ENCODE data around the gene GCFC2. TPM values are rescaled to one million over a fixed set of nuclear protein-coding genes. Genes with fewer than 3 reads are reported as not detected.
"Not testable (repeated sequence)": the region's sequence is repeated elsewhere in the genome, so short reads cannot be mapped to it uniquely, and the experiment has no call there.

GCFC2 gene
- total RNA-seq, 1 donor from 2014 or later = 14.1 TPM

GRCh38 chr2:75688196-75688595 lies 22.5 kb downstream of the GCFC2 start:
- Histone ChIP-seq H3K9me3 (ENCODE audit: control insufficient read depth in 3 of 3, low read length in 3 of 3) (no peaks in the 10 kb centered on the region), H3K27me3 (ENCODE audit: control insufficient read depth in 3 of 3, insufficient read depth in 3 of 3, low read length in 3 of 3) (no peaks in the 10 kb centered on the region), H3K27ac (ENCODE audit: low read depth, low read length) (no peak overlapping the region), H3K36me3 (ENCODE audit: control insufficient read depth in 3 of 3, insufficient read depth in 3 of 3, low read length in 3 of 3) (peaks cover 12 to 54% (median 19%) of the 10 kb centered on the region in 3 donors), H3K9ac (ENCODE audit: low read depth in 1 of 3, low read length in 3 of 3) (no peak overlapping the region), H3K4me1 (ENCODE audit: control insufficient read depth in 3 of 3, insufficient read depth in 3 of 3, low read length in 3 of 3) (no peaks in the 10 kb centered on the region), H3K4me3 (ENCODE audit: low read length in 3 of 3) (no peak overlapping the region)

GRCh38 chr2:75683430-75683829 lies 27.3 kb downstream of the GCFC2 start:
- H3K36me3 ChIP-seq (ENCODE audit: control insufficient read depth in 3 of 3, insufficient read depth in 3 of 3, low read length in 3 of 3) = peaks cover 14 to 43% (median 19%) of the 10 kb centered on the region in 3 donors
- not testable (repeated sequence) for H3K4me3 ChIP-seq (ENCODE audit: low read length in 3 of 3); H3K4me1 ChIP-seq (ENCODE audit: control insufficient read depth in 3 of 3, insufficient read depth in 3 of 3, low read length in 3 of 3); H3K9me3 ChIP-seq (ENCODE audit: control insufficient read depth in 3 of 3, low read length in 3 of 3); H3K27ac ChIP-seq (ENCODE audit: low read depth, low read length); H3K27me3 ChIP-seq (ENCODE audit: control insufficient read depth in 3 of 3, insufficient read depth in 3 of 3, low read length in 3 of 3); H3K9ac ChIP-seq (ENCODE audit: low read depth in 1 of 3, low read length in 3 of 3)

- H3K4me3 ChIP-seq (ENCODE audit: low read length in 3 of 3) = no peak overlapping the region
- no peaks in the 10 kb centered on the region for H3K9me3 ChIP-seq (ENCODE audit: control insufficient read depth in 3 of 3, low read length in 3 of 3)
- no peak overlapping the region for H3K9ac ChIP-seq (ENCODE audit: low read depth in 1 of 3, low read length in 3 of 3)
- peaks cover 9 to 17% (median 14%) of the 10 kb centered on the region in 3 donors for H3K4me1 ChIP-seq (ENCODE audit: control insufficient read depth in 3 of 3, insufficient read depth in 3 of 3, low read length in 3 of 3)
- no peaks in the 10 kb centered on the region for H3K27me3 ChIP-seq (ENCODE audit: control insufficient read depth in 3 of 3, insufficient read depth in 3 of 3, low read length in 3 of 3)
- no peak overlapping the region for H3K27ac ChIP-seq (ENCODE audit: low read depth, low read length)
- H3K36me3 ChIP-seq (ENCODE audit: control insufficient read depth in 3 of 3, insufficient read depth in 3 of 3, low read length in 3 of 3) = peaks cover 8 to 28% (median 12%) of the 10 kb centered on the region in 3 donors
Observed at GRCh38 chr2:75680402-75680801, 30.3 kb downstream of the GCFC2 start.

- no peak overlapping the region for H3K4me3 ChIP-seq (ENCODE audit: low read length in 3 of 3)
- H3K27ac ChIP-seq (ENCODE audit: low read depth, low read length) = no peak overlapping the region
- no peaks in the 10 kb centered on the region for H3K9me3 ChIP-seq (ENCODE audit: control insufficient read depth in 3 of 3, low read length in 3 of 3)
- no peak overlapping the region for H3K9ac ChIP-seq (ENCODE audit: low read depth in 1 of 3, low read length in 3 of 3)
- H3K27me3 ChIP-seq (ENCODE audit: control insufficient read depth in 3 of 3, insufficient read depth in 3 of 3, low read length in 3 of 3) = no peaks in the 10 kb centered on the region
- H3K4me1 ChIP-seq (ENCODE audit: control insufficient read depth in 3 of 3, insufficient read depth in 3 of 3, low read length in 3 of 3) = peaks cover 9 to 17% (median 14%) of the 10 kb centered on the region in 3 donors
- peaks cover 6 to 23% (median 8%) of the 10 kb centered on the region in 3 donors for H3K36me3 ChIP-seq (ENCODE audit: control insufficient read depth in 3 of 3, insufficient read depth in 3 of 3, low read length in 3 of 3)
Observed at GRCh38 chr2:75679556-75679955, 31.2 kb downstream of the GCFC2 start.

- Histone ChIP-seq H3K4me3 (ENCODE audit: low read length in 3 of 3) (no peak overlapping the region), H3K27ac (ENCODE audit: low read depth, low read length) (peak overlapping the region; percentile 82), H3K9me3 (ENCODE audit: control insufficient read depth in 3 of 3, low read length in 3 of 3) (no peaks in the 10 kb centered on the region), H3K36me3 (ENCODE audit: control insufficient read depth in 3 of 3, insufficient read depth in 3 of 3, low read length in 3 of 3) (peaks cover 0 to 21% (median 5%) of the 10 kb centered on the region in 3 donors), H3K9ac (ENCODE audit: low read depth in 1 of 3, low read length in 3 of 3) (no peak overlapping the region), H3K4me1 (ENCODE audit: control insufficient read depth in 3 of 3, insufficient read depth in 3 of 3, low read length in 3 of 3) (peaks cover 9 to 17% (median 14%) of the 10 kb centered on the region in 3 donors), H3K27me3 (ENCODE audit: control insufficient read depth in 3 of 3, insufficient read depth in 3 of 3, low read length in 3 of 3) (no peaks in the 10 kb centered on the region)
Observed at GRCh38 chr2:75676464-75676863, 34.3 kb downstream of the GCFC2 start.

- peak overlapping the region; percentile 82 for H3K27ac ChIP-seq (ENCODE audit: low read depth, low read length)
- H3K36me3 ChIP-seq (ENCODE audit: control insufficient read depth in 3 of 3, insufficient read depth in 3 of 3, low read length in 3 of 3) = peaks cover 0 to 20% (median 9%) of the 10 kb centered on the region in 3 donors
Observed at GRCh38 chr2:75675908-75676307, 34.8 kb downstream of the GCFC2 start.

GRCh38 chr2:75675423-75675822 lies 35.3 kb downstream of the GCFC2 start:
- H3K9me3 ChIP-seq (ENCODE audit: control insufficient read depth in 3 of 3, low read length in 3 of 3); H3K27me3 ChIP-seq (ENCODE audit: control insufficient read depth in 3 of 3, insufficient read depth in 3 of 3, low read length in 3 of 3); H3K4me3 ChIP-seq (ENCODE audit: low read length in 3 of 3): not testable (repeated sequence)
- Histone ChIP-seq H3K36me3 (ENCODE audit: control insufficient read depth in 3 of 3, insufficient read depth in 3 of 3, low read length in 3 of 3) (peaks cover 0 to 19% (median 11%) of the 10 kb centered on the region in 3 donors), H3K9ac (ENCODE audit: low read depth in 1 of 3, low read length in 3 of 3) (peak overlapping the region in 1 of 3 donors; percentile 17), H3K4me1 (ENCODE audit: control insufficient read depth in 3 of 3, insufficient read depth in 3 of 3, low read length in 3 of 3) (peaks cover 9 to 17% (median 14%) of the 10 kb centered on the region in 3 donors), H3K27ac (ENCODE audit: low read depth, low read length) (peak overlapping the region; percentile 82)

More at GRCh38 chr2:75675908-75676307, 34.8 kb downstream of the GCFC2 start:
- Histone ChIP-seq H3K9me3 (ENCODE audit: control insufficient read depth in 3 of 3, low read length in 3 of 3) (no peaks in the 10 kb centered on the region), H3K4me1 (ENCODE audit: control insufficient read depth in 3 of 3, insufficient read depth in 3 of 3, low read length in 3 of 3) (peaks cover 9 to 17% (median 14%) of the 10 kb centered on the region in 3 donors), H3K4me3 (ENCODE audit: low read length in 3 of 3) (no peak overlapping the region), H3K27me3 (ENCODE audit: control insufficient read depth in 3 of 3, insufficient read depth in 3 of 3, low read length in 3 of 3) (no peaks in the 10 kb centered on the region), H3K9ac (ENCODE audit: low read depth in 1 of 3, low read length in 3 of 3) (peak overlapping the region in 1 of 3 donors; percentile 17)

- H3K4me1 ChIP-seq (ENCODE audit: control insufficient read depth in 3 of 3, insufficient read depth in 3 of 3, low read length in 3 of 3) = no peaks in the 10 kb centered on the region
- no peaks in the 10 kb centered on the region for H3K27me3 ChIP-seq (ENCODE audit: control insufficient read depth in 3 of 3, insufficient read depth in 3 of 3, low read length in 3 of 3)
- H3K27ac ChIP-seq (ENCODE audit: low read depth, low read length) = no peak overlapping the region
- H3K36me3 ChIP-seq (ENCODE audit: control insufficient read depth in 3 of 3, insufficient read depth in 3 of 3, low read length in 3 of 3) = peaks cover 2 to 26% (median 11%) of the 10 kb centered on the region in 3 donors
- no peaks in the 10 kb centered on the region for H3K9me3 ChIP-seq (ENCODE audit: control insufficient read depth in 3 of 3, low read length in 3 of 3)
- no peak overlapping the region for H3K4me3 ChIP-seq (ENCODE audit: low read length in 3 of 3)
- no peak overlapping the region for H3K9ac ChIP-seq (ENCODE audit: low read depth in 1 of 3, low read length in 3 of 3)
Observed at GRCh38 chr2:75667884-75668283, 42.8 kb downstream of the GCFC2 start.

GRCh38 chr2:75666911-75667310 lies 43.8 kb downstream of the GCFC2 start:
- Histone ChIP-seq H3K9ac (ENCODE audit: low read depth in 1 of 3, low read length in 3 of 3) (no peak overlapping the region), H3K4me1 (ENCODE audit: control insufficient read depth in 3 of 3, insufficient read depth in 3 of 3, low read length in 3 of 3) (no peaks in the 10 kb centered on the region), H3K27me3 (ENCODE audit: control insufficient read depth in 3 of 3, insufficient read depth in 3 of 3, low read length in 3 of 3) (no peaks in the 10 kb centered on the region), H3K36me3 (ENCODE audit: control insufficient read depth in 3 of 3, insufficient read depth in 3 of 3, low read length in 3 of 3) (peaks cover 2 to 25% (median 7%) of the 10 kb centered on the region in 3 donors), H3K9me3 (ENCODE audit: control insufficient read depth in 3 of 3, low read length in 3 of 3) (no peaks in the 10 kb centered on the region), H3K27ac (ENCODE audit: low read depth, low read length) (no peak overlapping the region), H3K4me3 (ENCODE audit: low read length in 3 of 3) (no peak overlapping the region)

- Histone ChIP-seq H3K4me1 (ENCODE audit: control insufficient read depth in 3 of 3, insufficient read depth in 3 of 3, low read length in 3 of 3) (no peaks in the 10 kb centered on the region), H3K27me3 (ENCODE audit: control insufficient read depth in 3 of 3, insufficient read depth in 3 of 3, low read length in 3 of 3) (no peaks in the 10 kb centered on the region), H3K9me3 (ENCODE audit: control insufficient read depth in 3 of 3, low read length in 3 of 3) (no peaks in the 10 kb centered on the region), H3K36me3 (ENCODE audit: control insufficient read depth in 3 of 3, insufficient read depth in 3 of 3, low read length in 3 of 3) (peaks cover 24 to 50% (median 31%) of the 10 kb centered on the region in 3 donors), H3K27ac (ENCODE audit: low read depth, low read length) (no peak overlapping the region), H3K4me3 (ENCODE audit: low read length in 3 of 3) (no peak overlapping the region), H3K9ac (ENCODE audit: low read depth in 1 of 3, low read length in 3 of 3) (no peak overlapping the region)
Observed at GRCh38 chr2:75657798-75658197, 52.9 kb downstream of the GCFC2 start.
